Choroid plexus epithelial cell (primary cell): ENCODE measurements around the gene FMOD.
"Not testable (repeated sequence)": the region's sequence is repeated elsewhere in the genome, so short reads cannot be mapped to it uniquely, and the experiment has no call there.

Experiments used
- DNase-seq: peaks from one replicate; pipeline ENCODE4 v3.0.0-alpha.2; 2010; ENCODE audit warnings: low read depth
- H3K4me3 ChIP-seq: 2 replicates; pipeline ENCODE4 v1.5.1; 2011; ENCODE audit warnings: low read depth, mild to moderate bottlenecking, control low read depth, low read length, moderate library complexity
- TF ChIP-seq, protein P1 (sequence below): conservative IDR thresholded peaks from 2 replicates; pipeline ENCODE4 v1.5.1; 2011; ENCODE audit warnings: low read depth, mild to moderate bottlenecking, control low read depth, inconsistent platforms, low read length, moderate library complexity

Gene FMOD

DNA sequence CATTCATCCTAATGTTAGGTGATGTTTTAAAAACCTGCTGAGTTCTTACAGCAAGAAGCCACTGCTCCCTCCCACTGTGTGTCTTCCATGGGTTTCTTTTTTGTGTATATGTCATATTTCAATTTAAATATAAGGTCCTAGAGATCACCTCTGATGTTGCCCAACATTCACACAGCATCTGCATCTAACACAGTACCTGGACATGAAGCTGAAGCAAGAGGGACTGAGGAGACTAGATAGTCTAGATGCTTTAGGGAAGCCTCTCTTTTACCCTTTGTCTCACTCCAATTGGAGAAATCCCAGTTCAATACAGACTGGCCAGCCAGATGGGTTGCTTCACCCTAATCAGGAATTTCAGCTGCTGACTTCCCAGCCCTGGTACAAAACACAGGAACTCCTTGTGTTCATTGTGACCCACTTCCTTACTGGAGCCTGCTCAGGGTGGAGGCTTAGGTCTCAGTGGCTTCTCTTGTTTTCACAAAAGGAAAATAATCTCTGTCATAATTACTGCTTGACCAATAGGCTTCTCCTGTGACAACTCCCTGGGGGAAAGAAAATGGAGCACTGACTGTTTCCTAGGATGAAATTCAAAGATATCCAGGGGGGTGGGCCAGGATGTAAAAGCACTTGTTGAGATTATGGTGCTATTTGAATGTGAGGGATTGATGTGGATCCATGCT is 28.3 kb downstream of the FMOD start:
- no peak overlapping the region for H3K4me3 ChIP-seq
- no peak for DNase-seq
- TF ChIP-seq, protein P1, sequence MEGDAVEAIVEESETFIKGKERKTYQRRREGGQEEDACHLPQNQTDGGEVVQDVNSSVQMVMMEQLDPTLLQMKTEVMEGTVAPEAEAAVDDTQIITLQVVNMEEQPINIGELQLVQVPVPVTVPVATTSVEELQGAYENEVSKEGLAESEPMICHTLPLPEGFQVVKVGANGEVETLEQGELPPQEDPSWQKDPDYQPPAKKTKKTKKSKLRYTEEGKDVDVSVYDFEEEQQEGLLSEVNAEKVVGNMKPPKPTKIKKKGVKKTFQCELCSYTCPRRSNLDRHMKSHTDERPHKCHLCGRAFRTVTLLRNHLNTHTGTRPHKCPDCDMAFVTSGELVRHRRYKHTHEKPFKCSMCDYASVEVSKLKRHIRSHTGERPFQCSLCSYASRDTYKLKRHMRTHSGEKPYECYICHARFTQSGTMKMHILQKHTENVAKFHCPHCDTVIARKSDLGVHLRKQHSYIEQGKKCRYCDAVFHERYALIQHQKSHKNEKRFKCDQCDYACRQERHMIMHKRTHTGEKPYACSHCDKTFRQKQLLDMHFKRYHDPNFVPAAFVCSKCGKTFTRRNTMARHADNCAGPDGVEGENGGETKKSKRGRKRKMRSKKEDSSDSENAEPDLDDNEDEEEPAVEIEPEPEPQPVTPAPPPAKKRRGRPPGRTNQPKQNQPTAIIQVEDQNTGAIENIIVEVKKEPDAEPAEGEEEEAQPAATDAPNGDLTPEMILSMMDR: no peak

DNA sequence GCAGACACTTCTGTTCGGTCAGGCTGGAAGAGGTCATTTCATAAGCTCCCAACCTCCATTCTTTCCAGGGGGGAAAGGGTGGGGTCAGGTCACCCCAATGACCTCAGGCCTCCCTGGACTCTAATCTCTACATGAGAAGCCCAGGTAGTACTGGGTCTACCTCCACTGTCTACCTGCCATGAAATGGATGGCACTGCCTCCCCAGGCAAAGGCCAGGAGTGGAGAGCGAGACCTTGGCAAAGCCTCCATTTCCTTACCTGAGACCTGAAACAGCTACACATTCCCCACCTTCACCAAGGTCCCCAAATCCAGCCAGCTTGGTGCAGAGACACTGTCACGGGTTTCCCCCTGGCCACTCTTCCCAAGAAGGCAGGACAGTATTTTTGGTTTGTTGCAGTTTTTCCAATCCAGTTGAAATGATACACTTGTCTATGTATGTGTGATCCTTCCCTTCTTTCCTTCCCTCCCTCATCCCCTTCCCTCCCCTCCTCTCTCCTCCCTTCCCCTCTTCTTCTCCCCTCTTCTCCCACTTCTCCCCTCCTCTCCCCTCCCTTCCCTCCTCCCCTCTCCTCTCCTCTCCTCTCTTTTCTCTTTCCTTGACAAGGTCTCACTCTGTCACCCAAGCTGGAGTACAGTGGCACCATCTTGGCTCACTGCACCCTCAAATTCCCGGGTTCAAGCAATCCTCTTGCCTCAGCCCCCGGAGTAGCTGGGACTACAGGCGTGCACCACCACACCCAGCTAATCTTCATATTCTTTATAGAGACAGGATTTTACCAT is 29.5 kb downstream of the FMOD start:
- TF ChIP-seq, protein P1: no peak
- no peak overlapping the region for H3K4me3 ChIP-seq
- DNase-seq: no peak

DNA sequence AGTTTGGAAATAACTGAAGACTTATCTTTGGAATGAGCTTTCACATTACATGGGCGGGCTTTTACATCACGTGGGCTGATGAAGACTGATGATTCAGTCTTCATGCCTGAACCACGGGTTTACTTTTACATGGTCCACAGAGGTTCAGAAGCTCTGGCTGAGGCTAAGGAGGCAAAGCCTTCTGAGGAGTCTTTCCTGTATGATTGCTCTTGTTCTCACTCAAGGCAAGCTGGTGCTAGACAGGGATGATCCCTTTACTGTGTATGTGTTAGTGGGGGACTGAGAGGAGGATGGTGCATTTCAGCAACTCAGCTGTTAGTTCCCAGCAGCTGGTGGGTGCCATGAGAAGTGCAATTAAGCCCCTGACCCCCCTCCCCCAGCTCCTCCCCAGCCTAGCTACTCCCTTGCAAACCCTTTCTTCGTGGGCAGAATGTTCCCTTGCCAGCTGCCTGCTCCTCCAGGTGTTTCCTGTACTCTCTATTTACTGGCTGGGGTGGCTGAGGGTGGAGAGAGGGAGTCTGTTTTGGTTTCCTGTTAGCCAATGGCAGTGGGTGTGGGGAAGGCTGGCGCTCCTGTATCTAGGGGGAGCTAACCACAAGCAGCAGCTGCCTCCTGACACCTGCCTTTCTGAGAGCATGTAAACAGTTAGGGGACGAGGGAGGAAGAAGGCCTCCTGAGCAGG is 30.2 kb downstream of the FMOD start:
- peak; percentile 70 for DNase-seq
- TF ChIP-seq, protein P1: no peak
- no peak overlapping the region for H3K4me3 ChIP-seq

DNA sequence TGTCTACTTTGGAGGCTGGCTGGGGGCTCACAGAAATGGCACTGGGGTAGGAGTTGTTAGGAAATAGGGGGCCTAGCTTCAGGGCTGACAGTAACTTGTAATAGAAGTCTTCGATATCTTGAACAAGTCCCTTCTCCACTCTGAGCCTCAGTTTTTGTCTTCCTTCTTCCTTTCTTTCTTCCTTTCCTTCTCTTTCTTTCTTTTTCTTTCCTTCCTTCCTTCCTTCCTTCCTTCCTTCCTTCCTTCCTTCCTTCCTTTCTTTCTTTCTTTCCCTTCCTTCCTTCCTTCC is 32.7 kb downstream of the FMOD start:
- H3K4me3 ChIP-seq: no peak overlapping the region
- TF ChIP-seq, protein P1: no peak
- DNase-seq: no peak

DNA sequence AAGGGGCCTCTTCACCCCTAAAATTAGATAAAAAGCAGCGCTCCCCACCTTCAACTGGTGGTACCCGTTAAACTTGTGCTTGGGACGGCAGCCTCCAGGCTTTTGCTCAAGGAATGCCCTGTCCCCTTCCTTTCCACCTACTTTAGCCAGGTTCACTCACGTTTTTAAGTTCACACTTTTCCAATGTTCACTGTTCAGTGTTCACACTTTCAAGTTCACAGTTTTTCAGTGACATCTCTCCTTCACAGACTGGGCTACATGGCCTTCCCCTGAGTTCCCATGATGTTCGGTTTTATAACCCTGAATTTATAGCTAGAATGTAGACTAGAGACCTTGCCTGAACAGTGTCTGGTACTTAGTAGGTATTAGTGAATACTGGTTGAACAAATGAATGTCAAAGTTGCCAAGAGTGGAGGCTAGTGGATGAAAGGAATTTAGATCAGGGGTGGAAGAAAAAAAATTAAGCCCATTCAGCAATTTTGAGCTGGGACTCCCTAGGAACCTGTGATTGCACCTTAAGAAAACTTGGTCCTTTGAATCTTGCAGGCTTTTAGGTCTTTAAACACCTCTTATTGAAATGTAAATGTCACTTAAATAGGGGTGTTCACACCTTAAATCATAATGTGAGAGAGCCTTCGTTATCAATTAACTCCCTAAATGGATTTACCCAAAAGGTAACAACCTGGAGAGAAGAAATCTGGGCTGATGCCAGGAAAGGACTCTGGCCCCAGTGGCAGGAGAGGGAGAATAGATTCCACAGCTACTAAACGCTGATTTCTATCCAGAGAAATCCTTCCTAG is 33.3 kb downstream of the FMOD start:
- no peak for DNase-seq
- H3K4me3 ChIP-seq: no peak overlapping the region
- TF ChIP-seq, protein P1: no peak

DNA sequence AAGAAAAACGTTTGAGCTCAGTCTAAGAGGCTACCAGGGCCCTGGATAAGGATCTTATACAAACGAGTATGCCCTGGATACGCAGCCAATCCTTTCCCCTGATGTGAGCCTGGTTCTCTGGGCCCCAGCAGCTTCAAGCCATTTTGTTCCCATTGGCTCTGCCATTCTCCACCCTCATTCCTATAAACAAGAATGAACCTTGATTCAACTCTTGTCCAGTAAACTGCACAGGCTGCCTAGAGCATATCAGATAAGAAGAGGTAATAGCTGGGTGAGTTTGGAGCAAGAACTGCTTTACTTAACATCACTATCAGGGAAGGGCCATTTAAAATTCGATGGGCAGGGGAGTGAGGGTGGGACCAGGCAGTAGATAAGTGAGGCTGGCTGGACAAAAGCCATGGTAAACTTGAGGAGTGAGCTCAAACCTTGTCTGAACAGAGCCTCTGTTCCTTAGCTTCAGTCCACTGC is 34.3 kb downstream of the FMOD start:
- peak; percentile 67 for DNase-seq
- no peak overlapping the region for H3K4me3 ChIP-seq
- TF ChIP-seq, protein P1: no peak

DNA sequence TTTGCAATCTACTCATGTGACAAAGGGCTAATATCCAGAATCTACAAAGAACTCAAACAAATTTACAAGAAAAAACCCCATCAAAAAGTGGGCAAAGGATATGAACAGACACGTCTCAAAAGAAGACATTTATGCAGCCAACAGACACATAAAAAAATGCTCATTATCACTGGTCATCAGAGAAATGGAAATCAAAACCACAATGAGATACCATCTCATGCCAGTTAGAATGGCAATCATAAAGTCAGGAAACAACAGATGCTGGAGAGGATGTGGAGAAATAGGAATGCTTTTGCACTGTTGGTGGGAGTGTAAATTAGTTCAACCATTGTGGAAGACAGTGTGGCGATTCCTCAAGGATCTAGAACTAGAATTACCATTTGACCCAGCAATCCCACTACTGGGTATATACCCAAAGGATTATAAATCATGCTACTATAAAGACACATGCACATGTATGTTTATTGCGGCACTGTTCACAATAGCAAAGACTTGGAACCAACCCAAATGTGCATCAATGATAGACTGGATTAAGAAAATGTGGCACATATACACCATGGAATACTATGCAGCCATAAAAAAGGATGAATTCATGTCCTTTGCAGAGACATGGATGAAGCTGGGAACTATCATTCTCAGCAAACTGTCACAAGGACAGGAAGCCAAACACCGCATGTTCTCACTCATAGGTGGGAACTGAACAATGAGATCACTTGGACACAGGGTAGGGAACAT is 36.7 kb downstream of the FMOD start:
- not testable (repeated sequence) for DNase-seq

More for the DNA sequence above, 36.7 kb downstream of the FMOD start:
- H3K4me3 ChIP-seq: not testable (repeated sequence)
